Epithelial cell of proximal tubule (primary cell): ENCODE results near the gene BLMH. TPM values are rescaled to one million over a fixed set of nuclear protein-coding genes. Genes with fewer than 3 reads are reported as not detected.

Experiments
- DNase-seq: peaks from one replicate; pipeline ENCODE4 v3.0.0-alpha.2; 2011; ENCODE audit warnings: low read depth
- H3K4me3 ChIP-seq: 2 replicates; pipeline ENCODE4 v1.5.1; 2011; ENCODE audit warnings: low read depth, mild to moderate bottlenecking, low read length
- CTCF ChIP-seq: conservative IDR thresholded peaks from 2 replicates; pipeline ENCODE4 v1.5.1; 2012; ENCODE audit warnings: low read depth, mild to moderate bottlenecking, low read length
- total RNA-seq: library from RNA; depleted of rRNA; stranded (reverse); fragments of >200 nt; gene quantifications from 2 replicates; pipeline ENCODE4 v1.2.3, GENCODE V29; 2015

BLMH gene
- total RNA-seq, 1 donor from 2014 or later = 16.8 TPM

GRCh38 chr17:30244853-30245385 is 46.8 kb downstream of the BLMH start:
- no peak for DNase-seq

GRCh38 chr17:30243568-30243967 is 48.2 kb downstream of the BLMH start:
- DNase-seq = no peak
- H3K4me3 ChIP-seq = no peak overlapping the region
- TF ChIP-seq CTCF = no peak

More at GRCh38 chr17:30244853-30245385, 46.8 kb downstream of the BLMH start:
- no peak overlapping the region for H3K4me3 ChIP-seq
- TF ChIP-seq CTCF = no peak

GRCh38 chr17:30243002-30243401 is 48.7 kb downstream of the BLMH start:
- no peak overlapping the region for H3K4me3 ChIP-seq
- no peak for DNase-seq
- no peak for TF ChIP-seq CTCF

- H3K4me3 ChIP-seq = no peak overlapping the region
- TF ChIP-seq CTCF = no peak
- no peak for DNase-seq
Measured at GRCh38 chr17:30241051-30241450, 50.7 kb downstream of the BLMH start.

- TF ChIP-seq CTCF = no peak
- no peak overlapping the region for H3K4me3 ChIP-seq
- DNase-seq = no peak
Measured at GRCh38 chr17:30240177-30240576, 51.6 kb downstream of the BLMH start.

- no peak for TF ChIP-seq CTCF
- no peak overlapping the region for H3K4me3 ChIP-seq
- no peak for DNase-seq
Measured at GRCh38 chr17:30239089-30239462, 52.7 kb downstream of the BLMH start.

GRCh38 chr17:30238387-30239088 is 53.2 kb downstream of the BLMH start:
- no peak for DNase-seq
- H3K4me3 ChIP-seq = no peak overlapping the region
- no peak for TF ChIP-seq CTCF
